HG03558 (cell line): Measurements from ENCODE around the gene LRTM2.

Experiments used
- ATAC-seq: cut with Tn5 transposase; IDR thresholded peaks from one replicate; pipeline ENCODE4 v1.9.1; 2021; ENCODE audit warnings: moderate number of reproducible peaks; ENCODE audit not compliant: unreplicated experiment; ENCODE audit errors: extremely low read depth

LRTM2 gene

DNA sequence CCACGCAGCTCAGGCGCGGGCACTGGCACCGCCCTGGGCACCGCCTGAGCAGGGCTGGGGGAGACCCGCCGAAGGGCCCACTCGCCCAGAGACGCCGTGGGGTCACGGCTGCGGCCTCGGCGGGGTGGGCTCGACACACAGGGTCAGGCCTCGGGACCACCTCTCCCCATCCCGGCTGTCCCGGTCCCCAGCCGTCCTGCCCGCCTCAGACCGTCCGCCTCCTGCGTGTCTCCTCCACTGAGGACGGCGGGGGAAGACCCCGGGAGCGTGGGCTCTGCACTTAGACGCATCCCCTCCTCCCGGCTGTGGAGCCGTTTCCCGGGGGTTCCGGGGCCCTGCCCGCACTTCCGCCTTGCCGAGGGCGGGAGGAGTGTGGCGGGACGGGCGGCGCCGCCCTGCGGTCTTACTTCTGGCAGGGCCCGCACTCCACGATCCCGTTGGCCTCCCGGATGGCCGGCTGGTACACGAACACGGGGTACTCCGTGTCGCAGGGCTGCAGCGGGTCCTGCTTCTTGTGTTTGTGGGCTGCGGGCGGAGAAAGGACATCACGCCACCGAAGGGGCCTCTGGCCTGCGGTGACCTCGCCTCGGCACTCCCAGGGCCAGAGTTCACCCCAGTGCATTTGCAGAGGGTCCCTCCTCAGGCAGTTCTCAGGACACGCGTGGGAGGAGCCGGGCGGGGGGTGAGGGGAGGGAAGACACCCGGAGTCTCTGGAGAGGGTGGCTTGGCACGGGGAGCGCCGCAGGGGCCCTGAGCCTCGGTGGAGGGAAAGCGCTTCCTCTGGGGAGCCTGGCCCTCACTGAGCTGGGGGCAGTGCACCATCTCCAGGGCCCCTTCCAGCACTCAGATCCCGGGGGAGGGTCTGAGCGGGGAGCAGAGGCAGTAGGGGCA, 23.1 kb upstream of the LRTM2 start:
- no peak for ATAC-seq

DNA sequence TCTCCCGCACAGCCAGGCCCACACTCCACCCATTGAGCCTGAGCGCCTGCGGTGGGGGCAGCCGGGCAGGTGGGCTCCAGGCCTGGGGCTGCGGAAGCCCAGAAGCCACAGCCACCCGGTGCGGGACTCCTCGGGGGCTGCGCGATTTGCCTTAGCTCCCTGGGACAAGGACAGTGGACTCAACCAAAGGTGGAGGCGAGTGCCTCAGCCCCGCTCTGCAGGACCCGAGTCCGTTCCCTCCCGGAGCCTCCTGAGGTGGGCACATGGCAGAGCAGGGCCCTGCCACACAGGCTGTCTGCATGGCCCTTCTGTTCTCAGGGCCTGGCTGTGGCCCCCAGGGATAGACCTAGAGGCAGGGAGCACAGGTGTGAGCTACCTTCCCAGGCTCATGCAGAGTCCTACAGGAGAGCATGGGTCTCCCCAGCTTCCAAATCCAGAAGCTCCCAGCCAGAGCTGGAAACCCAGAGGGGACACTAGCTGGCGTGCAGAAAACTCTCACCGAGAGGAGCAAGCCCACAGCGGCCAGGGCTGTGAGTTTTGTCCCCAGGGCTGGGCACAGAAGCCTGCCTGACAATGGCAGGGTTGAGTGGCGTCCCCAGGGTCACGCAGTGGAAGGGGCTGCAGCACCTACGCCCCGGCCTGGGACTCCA, 22.2 kb upstream of the LRTM2 start:
- no peak for ATAC-seq

DNA sequence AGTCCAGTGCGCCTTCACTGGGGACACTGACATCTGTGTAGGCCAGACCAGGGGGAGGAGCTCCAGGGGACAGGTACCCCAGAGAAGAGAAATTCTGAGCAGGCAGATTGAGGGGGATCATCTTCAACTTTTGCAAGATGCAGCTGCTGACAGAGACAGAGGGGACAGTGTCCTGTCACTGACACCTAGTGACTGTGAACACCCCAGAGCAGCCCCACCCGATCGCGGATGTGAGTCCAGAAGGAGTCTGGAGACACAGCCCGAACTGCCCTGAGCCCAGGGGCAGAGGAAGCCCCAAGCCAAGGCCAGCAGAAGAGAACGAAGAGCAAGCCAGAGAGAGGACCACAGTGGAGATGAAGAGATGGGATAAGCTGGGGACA, 21.7 kb upstream of the LRTM2 start:
- ATAC-seq, result no peak

DNA sequence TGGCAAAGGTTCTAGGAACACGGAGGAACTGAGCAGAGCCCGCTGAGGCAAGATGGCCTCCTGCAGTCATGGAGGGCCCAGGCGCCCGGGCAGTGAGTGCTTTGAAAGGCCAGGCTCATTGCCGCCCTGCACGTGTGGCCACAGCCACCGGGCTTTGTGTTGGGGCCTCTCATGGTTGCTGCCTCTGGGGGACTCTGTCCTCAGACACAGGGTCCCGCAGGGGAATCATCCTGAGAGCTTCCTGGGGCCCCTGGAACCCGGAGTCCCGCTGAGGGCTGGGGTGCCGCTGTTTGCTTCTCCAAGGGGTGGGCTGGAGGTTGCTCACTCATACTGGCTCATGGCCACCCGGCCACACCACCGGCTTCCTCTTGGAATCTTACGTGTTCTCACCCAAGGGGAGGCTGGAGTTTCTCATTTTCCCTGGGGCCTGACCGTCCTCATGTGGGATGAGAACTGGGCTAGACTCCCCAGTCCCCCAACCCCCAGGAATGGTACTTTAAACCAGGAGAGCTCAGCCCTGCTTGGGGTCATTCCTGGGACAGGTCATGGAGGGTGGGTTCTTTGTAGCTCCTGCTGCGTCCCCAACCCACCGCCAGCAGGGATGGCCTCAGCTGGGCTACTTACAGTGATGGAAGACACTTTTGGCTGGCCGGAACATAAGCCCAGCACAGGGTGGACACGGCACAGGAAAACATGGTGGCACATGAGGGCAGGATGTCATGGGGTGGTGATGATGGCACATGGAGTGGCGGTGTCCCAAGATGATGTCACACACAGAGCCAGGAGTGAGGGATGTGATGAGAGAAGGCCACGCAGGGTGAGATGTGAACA, 21.1 kb upstream of the LRTM2 start:
- ATAC-seq, result no peak

DNA sequence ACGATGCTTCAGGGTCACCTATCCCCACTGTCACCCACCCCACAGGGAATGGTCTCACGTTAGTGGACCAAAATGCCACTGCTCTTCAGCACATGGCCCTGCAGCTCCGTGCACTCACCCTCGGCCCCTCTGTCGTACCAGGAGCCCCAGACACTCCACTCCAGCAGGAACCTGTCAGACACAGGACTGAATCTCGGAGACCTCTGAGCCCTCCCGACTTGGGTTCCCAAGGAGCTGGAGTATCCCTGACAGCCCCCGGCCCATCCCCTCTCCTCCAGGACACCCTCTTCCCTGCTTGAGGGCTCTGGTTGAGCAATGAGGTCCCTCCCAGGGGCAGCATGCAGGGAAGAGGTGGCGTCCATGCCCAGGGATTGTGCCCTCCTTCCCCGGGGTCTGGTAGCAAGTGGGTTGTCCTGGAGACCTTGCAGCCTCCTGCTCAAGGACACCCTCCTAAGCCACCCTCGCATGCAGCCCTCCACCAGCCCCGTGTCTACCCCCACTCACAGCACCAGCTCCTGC, 20.4 kb upstream of the LRTM2 start:
- ATAC-seq, result no peak

DNA sequence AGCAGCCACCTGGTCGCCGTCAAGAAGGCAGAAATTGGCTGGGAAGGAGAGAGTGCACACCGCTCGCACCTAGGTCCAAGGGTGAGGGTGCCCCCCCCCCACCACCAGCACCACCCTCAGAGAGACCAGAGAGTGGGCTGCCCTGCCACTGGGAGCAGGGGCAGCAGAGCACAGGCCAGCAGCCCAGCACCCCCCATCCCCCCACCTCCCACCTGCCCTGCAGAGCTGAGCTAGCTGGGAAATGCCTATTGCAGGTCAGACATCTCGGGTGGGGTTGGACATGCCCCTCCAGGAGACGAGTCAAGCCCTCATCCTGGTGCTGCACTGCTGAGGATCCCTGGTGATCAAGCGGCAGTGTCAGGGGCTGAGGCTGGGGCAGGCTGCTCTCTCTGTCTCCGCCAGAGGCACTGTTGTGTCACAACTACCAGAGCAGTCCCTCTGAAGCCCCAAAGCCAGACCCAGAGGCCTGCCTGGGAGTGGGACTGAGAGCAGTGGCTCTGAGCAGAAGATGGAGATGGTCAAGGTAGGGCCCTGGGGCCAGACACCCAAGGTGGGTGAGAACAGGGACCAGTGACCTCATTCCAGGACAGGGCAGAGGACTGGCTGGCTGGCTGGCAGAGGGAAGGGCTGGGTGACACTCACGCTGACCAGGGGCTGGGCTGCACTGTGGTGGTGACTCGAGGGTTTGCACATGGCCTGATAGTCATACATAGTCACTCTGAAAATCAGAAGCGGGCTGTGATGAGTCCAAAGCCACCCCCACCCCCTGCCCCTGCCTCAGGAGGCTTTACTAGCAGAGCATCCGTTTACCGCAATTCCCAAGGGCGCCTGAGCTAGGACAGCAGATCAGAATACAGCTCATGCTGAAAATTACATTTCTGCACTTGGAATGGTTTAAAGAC, 19.7 kb upstream of the LRTM2 start:
- no peak for ATAC-seq

DNA sequence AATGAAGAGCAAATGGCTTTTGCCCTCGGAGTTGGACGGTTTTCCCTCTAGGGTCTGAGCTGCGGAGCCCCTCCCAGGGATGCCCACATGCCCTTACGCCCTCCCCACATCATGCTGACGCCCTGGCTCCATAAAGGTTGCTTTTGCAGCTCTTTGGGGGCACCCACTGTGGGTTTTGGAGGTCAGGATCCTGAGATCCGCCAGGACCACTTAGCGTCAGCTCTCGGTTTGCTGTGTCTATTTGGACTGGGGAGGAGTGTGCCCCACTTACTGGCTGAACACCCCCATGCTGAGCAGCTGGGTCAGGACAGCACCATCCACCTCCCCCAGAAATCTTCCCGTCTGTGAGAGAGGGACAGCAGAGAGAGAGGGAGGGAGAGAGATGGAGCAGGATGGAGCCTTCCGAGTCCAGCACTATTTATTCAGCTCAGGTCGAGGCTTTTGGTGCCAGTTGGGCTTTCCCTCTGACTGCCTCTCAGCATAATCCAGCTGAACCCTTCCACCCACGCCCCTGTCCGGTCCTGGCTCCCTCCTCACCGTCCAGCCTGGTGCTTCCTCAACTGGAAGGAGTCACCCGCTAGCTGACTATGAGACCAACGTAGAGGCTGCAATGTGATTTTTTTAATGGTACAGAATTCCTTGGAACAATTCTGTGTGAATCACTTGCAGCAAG, 18.9 kb upstream of the LRTM2 start:
- ATAC-seq, result no peak

DNA sequence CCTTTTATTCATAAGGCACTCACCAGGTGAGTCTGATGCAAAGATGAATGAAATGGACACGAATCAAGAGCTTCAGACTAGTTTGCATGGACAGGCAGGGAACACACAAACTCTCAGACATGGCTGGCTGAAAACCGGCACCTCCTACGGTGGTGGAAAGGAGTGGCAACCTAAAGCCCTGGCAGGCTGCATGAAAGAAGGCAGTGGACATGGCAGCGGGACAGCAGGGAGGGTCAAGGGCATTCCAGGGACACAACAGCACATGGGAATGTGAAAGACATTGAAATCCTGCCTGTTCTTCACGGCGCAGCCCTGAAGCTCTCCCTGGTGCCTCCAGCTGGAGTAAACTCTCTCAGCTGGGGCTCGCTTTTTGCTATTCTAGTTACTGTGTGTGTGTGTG, 16.6 kb upstream of the LRTM2 start:
- no peak for ATAC-seq

DNA sequence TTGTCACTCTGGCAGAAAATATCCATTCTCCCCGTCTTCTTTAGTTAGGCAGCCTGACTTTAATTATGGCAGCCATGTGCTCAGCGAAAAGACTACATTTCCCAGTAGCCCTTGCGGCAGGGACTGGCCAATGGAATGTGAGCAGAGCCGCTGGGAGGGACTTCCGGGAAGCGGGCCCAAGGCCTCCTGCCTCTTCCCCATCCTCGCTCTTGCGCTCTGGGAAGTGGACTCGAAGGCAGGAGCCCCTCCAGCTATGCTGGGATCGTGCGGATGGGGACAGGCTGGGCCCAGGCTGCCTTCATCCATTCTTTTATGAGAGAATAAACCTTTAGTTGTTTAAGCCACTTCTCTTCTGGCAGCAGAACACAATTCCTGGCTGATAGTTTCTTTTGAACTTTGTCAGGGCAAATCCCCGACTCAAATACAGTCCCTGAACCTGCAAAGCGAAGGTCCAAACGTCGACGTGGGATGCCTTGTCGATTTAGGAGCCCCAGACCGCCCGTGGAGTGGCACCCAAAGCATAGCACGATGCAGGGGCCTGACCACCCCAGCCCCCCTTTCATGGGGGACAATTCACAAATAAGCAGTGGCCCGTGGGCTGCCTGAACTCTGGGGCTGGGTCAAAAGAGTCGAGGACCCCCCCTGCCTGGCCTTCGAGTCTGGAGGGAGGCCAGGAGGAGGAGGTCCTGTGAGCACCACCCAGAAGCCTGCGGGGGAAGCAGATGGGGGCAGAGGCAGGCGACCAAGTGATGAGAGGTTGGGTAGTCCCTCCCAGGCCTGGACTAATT, 15.6 kb upstream of the LRTM2 start:
- ATAC-seq, result no peak

DNA sequence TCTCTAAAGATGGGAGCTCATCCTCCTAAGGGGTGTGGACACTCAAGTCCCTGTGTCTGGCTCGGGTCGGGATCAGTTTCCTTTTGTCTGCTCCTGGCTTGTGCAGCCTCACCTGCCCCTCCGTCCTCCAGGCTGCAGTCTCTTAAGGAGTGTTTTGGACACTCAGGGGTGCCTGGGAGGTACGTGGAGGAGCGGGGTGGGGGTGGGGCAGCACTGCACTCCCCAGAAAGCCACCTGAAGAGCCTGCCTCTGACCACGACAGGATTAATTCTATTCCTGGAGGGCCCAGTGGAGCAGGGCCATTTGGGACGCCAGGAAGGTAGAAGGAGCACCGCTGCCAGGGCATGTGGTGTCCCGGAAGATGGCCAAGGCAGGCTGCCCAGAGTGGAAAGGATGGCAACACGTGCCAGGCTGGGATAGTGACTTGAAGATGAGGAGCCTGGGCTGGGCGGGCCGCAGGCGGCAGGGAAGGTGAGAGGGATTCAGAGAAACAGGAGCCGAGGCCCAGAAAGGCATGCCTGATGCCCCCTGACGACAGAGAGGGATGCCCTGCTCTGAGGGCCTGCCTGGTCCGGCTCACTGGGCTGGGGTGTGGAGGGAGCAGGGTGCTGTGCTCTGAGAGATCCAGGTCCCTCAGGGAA, 14.8 kb upstream of the LRTM2 start:
- no peak for ATAC-seq

DNA sequence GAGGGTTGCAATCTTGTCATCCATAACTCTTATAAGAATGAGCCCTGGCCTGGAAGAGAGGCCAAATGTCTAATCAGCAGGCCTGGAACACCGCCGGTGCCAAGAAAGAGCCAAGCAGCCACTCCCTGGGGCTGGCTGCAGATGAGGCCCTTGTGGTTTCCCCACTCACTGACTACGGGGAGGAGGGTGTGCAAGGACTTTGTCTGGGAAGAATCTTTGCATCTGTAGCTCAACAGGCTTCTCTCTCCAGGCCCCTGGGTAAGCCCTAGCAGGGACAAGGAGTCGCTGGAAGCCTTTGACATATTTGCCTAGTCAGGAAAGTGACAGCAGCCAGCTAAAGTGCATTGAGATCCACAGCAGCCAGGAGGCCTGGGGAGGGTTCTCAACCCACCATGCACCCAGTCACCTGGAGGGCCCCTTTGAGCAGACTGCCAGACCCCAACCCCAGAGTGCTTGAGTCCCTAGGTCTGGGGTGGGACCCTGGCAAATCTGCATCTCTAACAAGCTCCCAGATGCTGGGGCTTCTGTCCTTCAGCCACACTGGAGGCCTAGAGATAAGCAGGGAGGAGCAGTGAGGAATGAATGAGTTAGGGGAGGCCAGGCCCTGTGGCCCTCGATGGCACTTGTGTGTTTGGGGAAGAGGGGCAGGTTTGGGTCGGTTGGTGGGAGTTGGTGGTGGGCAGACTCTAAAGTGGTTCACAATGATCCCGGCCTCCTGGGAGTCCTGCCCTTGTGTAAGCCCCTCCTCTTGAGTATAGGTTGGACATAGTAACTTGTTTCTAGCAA, 13.9 kb upstream of the LRTM2 start:
- no peak for ATAC-seq

DNA sequence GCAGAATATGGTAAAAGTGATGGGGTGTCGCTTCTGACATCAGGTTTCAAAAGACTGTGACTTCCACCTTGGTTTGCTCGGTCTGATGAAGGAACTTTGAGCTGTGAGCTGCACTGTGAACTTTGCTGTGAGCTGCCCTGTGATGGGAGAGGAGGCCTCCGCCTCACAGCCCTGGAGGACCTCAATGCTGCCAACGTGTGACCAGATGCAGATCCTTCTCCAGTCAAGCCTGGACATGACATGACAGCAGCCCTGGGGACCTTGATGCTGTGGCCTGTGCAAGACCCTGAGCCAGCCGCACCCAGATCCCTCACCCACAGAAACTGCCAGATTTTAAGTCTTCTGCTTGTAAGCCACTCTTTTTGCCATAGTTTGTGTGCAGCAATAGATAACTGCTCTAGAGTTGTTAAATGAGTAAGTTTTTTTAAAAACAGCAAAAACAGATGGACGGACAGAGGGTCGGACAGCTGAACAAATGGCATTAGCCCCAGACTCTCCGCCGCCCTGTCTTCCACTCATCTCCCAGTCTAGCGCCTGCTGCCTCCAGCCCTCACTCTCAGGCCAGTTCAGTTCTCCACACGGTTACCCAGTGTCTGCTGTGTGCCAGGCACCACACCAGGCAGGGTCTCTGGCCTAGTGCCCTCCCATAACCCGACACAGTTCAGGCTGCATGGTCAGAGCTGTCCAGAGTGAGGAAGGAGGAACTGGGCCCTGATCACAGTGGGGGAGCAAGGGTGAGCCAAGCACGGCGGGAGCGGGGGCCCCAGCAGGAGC, 13.1 kb upstream of the LRTM2 start:
- ATAC-seq, result no peak

DNA sequence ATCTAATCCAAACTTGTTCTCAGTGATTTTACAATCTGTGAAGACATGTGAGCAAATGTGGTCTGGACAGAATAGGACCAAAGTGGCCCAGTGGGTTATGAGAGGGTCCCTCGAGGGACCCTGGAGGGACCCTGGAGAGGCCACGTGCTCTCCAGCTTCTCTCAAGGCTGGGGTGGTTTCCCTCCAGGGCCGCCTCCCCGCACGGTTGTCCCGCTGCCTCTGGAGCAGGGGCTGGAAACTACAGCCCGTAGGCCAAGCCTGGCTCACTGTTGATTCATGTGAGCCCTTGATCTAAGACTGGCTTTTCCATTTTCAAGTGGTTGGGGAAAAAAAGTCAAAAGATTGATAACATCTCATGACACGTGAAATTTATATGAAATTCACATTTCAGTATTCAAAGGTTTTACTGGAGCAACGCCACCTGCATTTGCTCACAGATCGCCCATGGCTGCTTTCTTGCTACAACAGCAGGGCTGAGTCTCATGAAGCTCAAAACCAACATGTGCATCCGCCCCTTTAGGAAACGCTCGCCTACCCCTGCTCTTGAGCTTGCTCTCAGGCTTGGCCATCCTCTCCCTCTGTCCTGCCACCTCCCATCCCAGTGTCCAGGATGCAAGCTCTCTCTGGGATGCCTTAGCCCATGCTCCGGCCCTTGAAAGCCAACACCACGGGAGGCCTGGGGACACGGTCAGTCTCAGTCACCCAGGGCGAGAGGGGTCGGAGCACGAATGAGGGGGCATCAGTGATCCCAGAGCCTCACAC, 12.1 kb upstream of the LRTM2 start:
- no peak for ATAC-seq

DNA sequence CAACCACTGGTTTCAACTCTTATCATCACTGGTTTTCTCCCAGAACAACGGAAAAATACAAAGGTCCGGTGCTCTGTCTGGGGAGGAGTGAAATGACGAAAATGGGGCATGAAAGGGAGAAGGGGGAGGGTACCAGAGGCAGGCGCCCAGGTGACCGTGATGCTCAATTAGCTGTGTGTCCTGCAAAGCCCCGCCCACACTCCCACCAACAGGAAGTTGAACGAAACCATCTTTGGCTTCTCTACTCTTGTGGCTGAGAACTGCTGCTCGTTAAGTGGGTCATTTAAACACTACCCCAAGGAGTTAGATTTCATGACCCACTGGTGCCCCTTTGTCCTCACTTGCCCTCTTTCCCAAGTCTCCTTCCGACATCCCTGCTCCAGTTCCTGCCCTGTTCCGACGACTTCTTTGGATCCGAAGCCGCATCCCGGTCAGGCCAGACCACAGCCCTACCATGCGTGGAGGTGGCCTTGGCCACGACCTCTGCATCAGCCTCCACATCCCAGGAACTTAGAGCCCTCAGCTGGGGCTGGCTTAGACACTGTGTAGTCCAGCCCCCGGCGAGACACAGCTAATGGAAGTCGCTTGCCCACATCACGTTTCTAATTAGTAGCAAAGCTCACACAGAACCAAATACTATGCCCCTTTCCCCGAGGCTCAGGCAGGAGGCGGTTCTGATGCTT, 11.4 kb upstream of the LRTM2 start:
- ATAC-seq, result no peak

DNA sequence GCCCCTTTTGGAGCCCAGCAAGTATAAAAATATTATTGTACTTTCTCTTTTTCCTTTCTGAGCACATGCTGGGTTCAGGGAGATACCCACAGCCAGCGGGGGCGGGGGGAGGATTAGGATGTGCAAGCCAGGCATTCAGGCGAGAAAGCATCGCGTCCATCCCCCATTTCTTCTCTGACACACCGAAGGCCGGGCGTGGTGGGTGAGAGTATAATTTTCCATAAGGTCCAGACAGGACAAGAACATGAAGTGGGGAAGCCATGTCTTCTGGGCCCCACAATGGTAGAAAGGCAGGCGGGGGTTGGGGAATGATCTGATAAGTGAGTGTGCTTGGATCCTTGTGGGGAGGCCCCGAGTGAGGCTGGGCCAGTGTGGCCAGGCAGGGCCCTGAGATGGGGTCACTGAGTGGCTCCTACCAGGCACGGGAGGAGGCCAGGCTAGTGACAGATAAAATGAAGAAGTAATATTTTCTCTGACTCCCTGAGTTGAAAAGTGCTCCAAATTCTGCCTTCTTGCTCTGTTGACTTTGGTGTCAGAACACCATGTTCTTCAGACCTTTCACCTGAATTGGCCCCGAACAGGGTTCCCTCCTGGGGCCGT, 10.7 kb upstream of the LRTM2 start:
- ATAC-seq, result no peak
